ENCODE results near the gene ST7. TPM values are rescaled to one million over a fixed set of nuclear protein-coding genes. Genes with fewer than 3 reads are reported as not detected.
A peak's percentile ranks its signal among the peaks of the same experiment; 100 is the strongest.

ST7 gene
- total and polyA plus RNA-seq, 2 experiments from 2014 or later, result 31.2 to 38.5 TPM

- no peaks in the 10 kb centered on the region for H3K9me3 ChIP-seq (ENCODE audit: low read depth)
- no peak overlapping the region for H2AFZ ChIP-seq
- no peak for DNase-seq (ENCODE audit: low spot score)
- H3K36me3 ChIP-seq (replicated peaks; ENCODE audit: insufficient read depth, low read depth), result no peaks in the 10 kb centered on the region
- TF ChIP-seq CTCF (IDR thresholded peaks at IDR 0.05; ENCODE audit: poor library complexity) (no peak), EZH2phosphoT487 (IDR thresholded peaks at IDR 0.05; ENCODE audit: low read depth, severe bottlenecking, unreplicated experiment) (no peak), EZH2 (IDR thresholded peaks at IDR 0.05; ENCODE audit: borderline replicate concordance) (no peak)
- no peaks in the 10 kb centered on the region for H4K20me1 ChIP-seq (ENCODE audit: insufficient read depth, poor library complexity, severe bottlenecking)
- H3K4me1 ChIP-seq (ENCODE audit: insufficient read depth), result peaks cover 9% of the 10 kb centered on the region
- H3K4me2 ChIP-seq, result no peak overlapping the region
- peaks cover 72% of the 10 kb centered on the region for H3K79me2 ChIP-seq
- no peak overlapping the region for H3K4me3 ChIP-seq
- H3K27ac ChIP-seq, result no peak overlapping the region
- H3K27me3 ChIP-seq, result no peaks in the 10 kb centered on the region
- 96% methylated on average over 1 of the region's 1 CpG for WGBS (ENCODE audit: low lambda C conversion rate, missing lambda C conversion rate)
- no peaks in the 10 kb centered on the region for H3K9me2 ChIP-seq (replicated peaks; ENCODE audit: insufficient read depth)
Observed at GRCh38 chr7:117018713-117019112, 65.4 kb downstream of the ST7 start.

- no peak for TF ChIP-seq EZH2 (IDR thresholded peaks at IDR 0.05; ENCODE audit: borderline replicate concordance)
- TF ChIP-seq CTCF (IDR thresholded peaks at IDR 0.05; ENCODE audit: poor library complexity), result no peak
- no peak for TF ChIP-seq EZH2phosphoT487 (IDR thresholded peaks at IDR 0.05; ENCODE audit: low read depth, severe bottlenecking, unreplicated experiment)
- H3K9me2 ChIP-seq (replicated peaks; ENCODE audit: insufficient read depth), result no peaks in the 10 kb centered on the region
- peak overlapping the region; percentile 75 for H3K4me2 ChIP-seq
- H3K27me3 ChIP-seq, result no peaks in the 10 kb centered on the region
- WGBS (ENCODE audit: low lambda C conversion rate, missing lambda C conversion rate), result 84% methylated on average over 2 of the region's 2 CpGs
- H3K9me3 ChIP-seq (ENCODE audit: low read depth), result no peaks in the 10 kb centered on the region
- H3K4me1 ChIP-seq (ENCODE audit: insufficient read depth), result peaks cover 9% of the 10 kb centered on the region
- no peak for DNase-seq (ENCODE audit: low spot score)
- H2AFZ ChIP-seq, result no peak overlapping the region
- H3K79me2 ChIP-seq, result peaks cover 76% of the 10 kb centered on the region
- no peak overlapping the region for H3K4me3 ChIP-seq
- no peaks in the 10 kb centered on the region for H4K20me1 ChIP-seq (ENCODE audit: insufficient read depth, poor library complexity, severe bottlenecking)
- H3K36me3 ChIP-seq (replicated peaks; ENCODE audit: insufficient read depth, low read depth), result no peaks in the 10 kb centered on the region
- H3K27ac ChIP-seq, result peak overlapping the region; percentile 86
Observed at GRCh38 chr7:117019287-117019686, 66.0 kb downstream of the ST7 start.

DNA sequence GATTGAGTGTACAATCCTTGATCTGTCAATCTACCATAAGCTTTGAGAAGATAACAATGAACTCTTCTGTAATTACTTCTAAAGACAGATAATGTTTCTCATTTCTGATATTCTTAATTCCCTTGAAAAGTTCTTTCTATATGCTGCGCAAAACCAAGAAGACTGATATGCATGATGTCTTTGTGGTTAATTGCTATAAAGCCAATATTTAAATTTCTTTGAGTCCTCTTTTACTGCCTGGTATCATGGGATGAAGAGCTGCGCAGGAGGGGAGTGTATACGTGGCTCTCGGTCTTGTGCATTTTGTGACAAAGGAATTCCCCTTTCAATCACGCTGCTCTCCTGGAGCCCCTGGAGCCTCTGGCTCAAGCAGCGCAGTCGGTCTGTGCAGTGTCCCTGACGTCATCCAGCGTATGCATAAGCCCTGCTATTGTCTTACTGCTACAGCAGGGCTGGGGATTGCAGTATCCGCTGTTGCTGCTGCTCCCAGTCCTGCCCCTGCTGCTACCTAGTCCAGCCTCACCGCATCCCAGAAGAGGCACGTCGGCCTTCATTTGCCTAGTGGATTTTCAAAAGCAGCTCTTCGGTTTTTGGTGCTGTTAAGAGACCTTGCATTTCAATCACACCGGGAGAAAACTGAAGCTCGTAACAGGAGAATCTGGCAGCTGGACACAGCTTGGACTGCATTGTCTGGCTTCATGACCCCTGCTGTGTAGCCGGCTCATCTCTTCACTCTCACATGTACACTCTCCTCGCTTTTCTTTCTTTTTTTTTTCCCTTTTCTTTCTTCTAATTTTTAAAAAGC is 66.7 kb downstream of the ST7 start:
- peak overlapping the region; percentile 75 for H3K4me2 ChIP-seq

More for the DNA sequence above, 66.7 kb downstream of the ST7 start:
- H3K4me3 ChIP-seq, result peak overlapping the region; percentile 11
- H3K79me2 ChIP-seq, result peaks cover 83% of the 10 kb centered on the region
- H3K4me1 ChIP-seq (ENCODE audit: insufficient read depth), result peaks cover 9% of the 10 kb centered on the region
- no peaks in the 10 kb centered on the region for H3K9me3 ChIP-seq (ENCODE audit: low read depth)
- peak; percentile 88 for DNase-seq (ENCODE audit: low spot score)
- H2AFZ ChIP-seq, result peak overlapping the region; percentile 21
- no peak for TF ChIP-seq EZH2 (IDR thresholded peaks at IDR 0.05; ENCODE audit: borderline replicate concordance)
- no peak for TF ChIP-seq EZH2phosphoT487 (IDR thresholded peaks at IDR 0.05; ENCODE audit: low read depth, severe bottlenecking, unreplicated experiment)
- TF ChIP-seq CTCF (IDR thresholded peaks at IDR 0.05; ENCODE audit: poor library complexity), result no peak
- H4K20me1 ChIP-seq (ENCODE audit: insufficient read depth, poor library complexity, severe bottlenecking), result no peaks in the 10 kb centered on the region
- H3K27me3 ChIP-seq, result no peaks in the 10 kb centered on the region
- 25% methylated on average over 18 of the region's 18 CpGs for WGBS (ENCODE audit: low lambda C conversion rate, missing lambda C conversion rate)
- H3K36me3 ChIP-seq (replicated peaks; ENCODE audit: insufficient read depth, low read depth), result no peaks in the 10 kb centered on the region
- H3K9me2 ChIP-seq (replicated peaks; ENCODE audit: insufficient read depth), result no peaks in the 10 kb centered on the region
- H3K27ac ChIP-seq, result peak overlapping the region; percentile 86

Data from hepatocyte (in vitro differentiated cells).